HG02642 (cell line): ENCODE measurements around the gene NFATC4.
A peak's percentile ranks its signal among the peaks of the same experiment; 100 is the strongest.
"Not testable (repeated sequence)": the region's sequence is repeated elsewhere in the genome, so short reads cannot be mapped to it uniquely, and the experiment has no call there.

Experiments
- ATAC-seq: cut with Tn5 transposase; IDR thresholded peaks from one replicate; pipeline ENCODE4 v1.9.1; 2021; ENCODE audit warnings: mild to moderate bottlenecking; ENCODE audit not compliant: unreplicated experiment, poor library complexity

The NFATC4 gene

DNA sequence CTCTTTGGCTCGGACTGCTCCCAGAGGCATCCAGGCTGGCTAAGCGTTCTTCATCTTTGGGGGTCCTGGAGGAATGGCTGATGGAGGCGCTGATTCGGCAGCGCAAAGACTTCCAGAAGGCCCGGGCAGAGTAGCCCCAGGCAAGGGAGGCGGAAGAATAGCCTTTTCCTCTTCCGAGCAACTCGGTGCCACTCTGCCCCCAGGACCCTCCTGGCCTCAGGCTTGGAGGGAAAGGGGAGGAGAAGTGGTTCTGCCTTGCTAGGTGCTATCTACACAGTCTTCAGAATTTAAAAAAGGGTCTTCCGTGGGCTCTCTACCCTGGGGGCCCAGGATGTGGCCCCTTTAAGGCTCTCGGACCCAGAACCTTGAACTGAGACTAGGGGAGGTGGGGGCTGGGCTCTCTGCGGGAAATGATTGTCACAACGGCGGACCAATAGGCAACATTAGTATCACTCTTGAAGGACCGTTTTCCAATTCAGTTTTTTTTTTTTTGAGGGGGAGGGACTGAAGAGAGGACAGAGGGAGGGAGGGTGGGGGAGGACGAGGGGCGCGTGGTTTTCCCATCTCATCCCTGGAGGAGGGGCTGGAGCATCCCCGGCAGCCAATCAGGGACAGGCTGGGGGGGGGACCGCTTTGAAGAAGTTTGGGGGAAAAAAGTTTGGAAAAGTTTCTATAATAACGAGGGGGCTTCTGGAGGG lies at the start of gene NFATC4:
TSS of gene NFATC4 (plus strand) at position 671 of the 698 bp plus-strand sequence. CDS start 157 bp downstream, outside the sequence.
- ATAC-seq, result peak; percentile 8

DNA sequence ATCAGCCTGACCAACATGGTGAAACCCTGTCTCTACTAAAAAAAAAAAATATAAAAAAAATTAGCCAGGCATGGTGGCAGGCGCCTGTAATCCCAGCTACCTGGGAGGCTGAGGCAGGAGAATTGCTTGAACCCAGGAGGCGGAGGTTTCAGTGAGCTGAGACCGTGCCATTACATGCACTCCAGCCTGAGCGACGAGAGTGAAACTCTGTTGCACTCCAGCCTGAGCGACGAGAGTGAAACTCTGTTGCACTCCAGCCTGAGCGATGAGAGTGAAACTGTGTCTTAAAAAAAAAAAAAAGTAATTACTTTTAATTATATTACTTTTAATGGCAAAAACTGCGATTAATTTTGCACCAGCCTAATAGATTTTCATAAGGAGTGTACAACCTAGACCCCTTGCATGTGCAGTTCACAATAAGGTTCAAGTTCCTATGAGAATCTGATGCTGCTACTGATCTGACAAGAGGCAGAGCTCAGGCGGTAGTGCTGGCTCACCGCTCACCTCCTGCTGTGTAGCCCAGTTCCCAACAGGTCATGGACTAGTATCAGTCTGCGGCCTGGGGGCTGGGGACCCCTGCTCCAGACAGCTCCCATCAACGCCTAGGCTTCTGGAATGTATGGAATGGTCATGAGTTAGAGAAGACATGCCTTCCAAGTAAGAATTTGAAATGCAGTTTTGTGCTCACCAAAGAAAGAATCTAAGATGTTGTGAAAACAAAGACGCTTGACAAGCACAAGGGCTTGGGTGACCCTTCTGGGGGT lies 46.6 kb upstream of the NFATC4 start:
- no peak for ATAC-seq

DNA sequence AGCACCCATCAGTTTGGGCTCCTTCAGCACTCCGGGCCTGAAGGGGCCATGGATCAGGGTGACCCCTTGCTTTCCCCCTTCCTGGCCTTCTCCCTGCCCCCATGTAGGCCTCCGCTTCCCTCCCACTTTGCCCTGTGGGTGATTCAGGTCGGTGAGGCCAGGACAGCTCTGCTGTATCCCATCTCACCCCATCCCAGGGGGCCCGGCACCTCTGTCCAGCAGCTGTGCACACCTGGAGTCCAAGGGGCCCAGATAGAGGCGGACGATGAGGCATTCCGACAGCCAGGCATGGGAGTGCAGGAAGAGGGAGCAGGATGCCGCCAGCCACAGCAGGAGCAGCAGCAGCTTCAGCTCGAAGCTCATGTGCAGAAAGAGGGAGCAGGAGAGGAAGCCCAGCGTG lies 45.3 kb upstream of the NFATC4 start:
- ATAC-seq, result no peak

DNA sequence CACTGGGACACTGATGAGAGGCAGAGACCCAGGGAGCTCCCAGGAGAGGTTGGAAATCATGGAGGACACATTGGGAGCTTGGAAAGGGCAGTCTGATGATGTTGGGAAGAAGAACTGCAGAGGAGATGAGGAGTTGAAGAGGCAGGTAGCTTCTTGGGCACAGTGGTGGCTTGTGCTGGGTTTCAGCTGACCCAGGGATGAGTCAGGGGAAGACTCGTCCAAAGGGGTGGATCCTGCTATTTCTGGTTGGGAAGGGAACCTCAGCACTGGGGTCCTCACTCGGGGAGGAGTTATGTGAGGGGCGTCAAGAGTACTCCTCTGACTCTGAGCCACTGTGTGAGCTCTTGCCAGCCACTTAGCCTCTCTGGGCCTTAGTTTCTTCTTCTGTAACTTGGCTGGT lies 44.6 kb upstream of the NFATC4 start:
- no peak for ATAC-seq

DNA sequence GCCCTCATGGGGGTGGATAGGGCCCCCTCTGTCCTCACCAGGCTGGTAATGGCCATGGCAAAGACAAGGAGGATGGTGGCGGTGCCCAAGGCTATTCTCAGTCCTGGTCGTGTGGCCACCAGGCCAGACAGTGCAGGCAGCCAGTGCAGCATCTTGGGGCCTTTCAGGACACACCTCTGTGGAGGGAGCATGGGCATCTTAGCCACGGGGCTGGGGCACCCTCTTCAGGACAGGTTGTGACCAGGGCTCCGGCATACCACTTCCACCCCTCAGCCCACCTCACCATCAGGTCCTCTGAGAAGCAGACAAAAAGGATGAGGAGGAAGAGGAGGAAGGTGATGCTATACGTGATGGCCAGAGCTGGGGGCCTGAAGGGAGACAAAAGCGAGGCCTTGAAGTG lies 44.0 kb upstream of the NFATC4 start:
- no peak for ATAC-seq

DNA sequence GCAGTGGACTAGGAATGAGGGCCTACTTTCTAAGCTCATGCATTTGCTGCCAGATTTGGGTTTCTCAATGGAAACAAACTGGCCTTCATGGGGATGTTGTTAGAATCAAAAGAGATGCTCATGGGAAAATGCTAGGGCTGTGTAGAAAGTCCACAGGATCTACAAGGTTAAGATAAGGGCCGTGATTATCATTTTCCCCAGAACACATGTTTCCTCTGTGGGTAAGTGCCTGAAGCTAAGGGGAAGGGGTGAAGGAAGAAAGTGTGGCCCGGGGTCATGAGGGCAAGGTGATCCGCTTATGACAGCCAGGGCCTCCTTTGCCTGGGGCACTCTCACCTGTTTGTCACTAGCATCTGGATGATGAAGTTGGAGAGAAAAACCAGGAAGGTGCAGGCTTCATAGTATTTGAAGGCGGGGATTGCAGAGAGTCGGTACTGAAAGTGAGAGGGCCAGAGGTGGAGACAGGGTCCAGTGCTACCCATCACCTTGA lies 42.9 kb upstream of the NFATC4 start:
- no peak for ATAC-seq

DNA sequence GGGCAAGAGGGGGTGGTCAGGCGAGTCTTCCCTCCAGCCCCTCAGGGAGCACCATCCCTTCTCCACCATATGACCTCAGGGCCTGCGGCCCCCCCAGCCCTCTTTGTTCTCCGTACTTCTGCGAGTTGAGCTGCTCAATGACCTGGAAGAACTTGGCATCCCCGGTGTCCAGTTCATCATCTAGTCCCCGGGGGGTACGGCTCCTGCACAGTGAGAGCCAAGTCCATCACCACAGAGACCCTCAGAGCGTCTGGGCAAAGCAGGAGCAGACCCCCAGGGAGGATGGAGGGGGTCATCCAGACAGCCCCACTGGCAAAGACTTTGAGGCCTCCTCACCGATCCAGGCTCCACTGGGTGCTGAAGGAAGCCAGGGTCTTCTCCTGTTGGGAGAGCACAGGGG lies 42.0 kb upstream of the NFATC4 start:
- ATAC-seq, result no peak

DNA sequence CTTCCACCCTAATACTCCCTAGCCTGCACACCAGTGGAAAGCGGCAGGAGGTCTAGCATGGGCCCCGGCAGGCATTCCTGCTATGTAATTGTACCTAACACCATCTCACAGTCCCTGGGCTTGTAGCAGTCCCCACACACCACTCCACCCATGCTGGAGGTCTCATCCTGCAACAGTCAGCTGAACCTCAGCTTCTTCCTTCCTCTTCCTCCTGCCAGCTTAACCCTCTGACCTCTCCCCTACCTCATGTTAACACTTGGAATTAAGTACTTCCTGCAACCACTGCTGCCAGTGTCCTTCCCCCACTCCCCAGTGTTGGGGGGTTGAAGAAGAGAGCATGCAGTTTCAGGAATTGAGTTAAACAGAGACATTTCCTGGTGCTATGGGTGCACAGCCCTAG lies 40.7 kb upstream of the NFATC4 start:
- ATAC-seq, result no peak

DNA sequence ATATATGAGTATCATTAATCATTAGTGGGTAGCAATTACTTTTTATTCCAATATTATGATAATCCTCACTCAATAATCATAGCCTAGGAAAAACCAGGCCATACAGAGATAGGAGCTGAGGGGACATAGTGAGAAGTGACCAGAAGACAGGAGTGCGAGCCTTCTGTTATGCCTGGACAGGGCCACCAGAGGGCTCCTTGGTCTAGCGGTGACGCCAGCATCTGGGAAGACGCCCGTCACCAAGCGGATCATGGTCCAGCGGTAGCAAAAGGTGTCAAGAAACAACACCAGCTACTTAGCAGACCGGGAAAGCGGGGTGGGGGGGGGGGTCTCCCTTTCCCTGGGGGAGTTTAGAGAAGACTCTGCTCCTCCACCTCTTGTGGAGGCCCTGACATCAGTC lies 40.1 kb upstream of the NFATC4 start:
- not testable (repeated sequence) for ATAC-seq

DNA sequence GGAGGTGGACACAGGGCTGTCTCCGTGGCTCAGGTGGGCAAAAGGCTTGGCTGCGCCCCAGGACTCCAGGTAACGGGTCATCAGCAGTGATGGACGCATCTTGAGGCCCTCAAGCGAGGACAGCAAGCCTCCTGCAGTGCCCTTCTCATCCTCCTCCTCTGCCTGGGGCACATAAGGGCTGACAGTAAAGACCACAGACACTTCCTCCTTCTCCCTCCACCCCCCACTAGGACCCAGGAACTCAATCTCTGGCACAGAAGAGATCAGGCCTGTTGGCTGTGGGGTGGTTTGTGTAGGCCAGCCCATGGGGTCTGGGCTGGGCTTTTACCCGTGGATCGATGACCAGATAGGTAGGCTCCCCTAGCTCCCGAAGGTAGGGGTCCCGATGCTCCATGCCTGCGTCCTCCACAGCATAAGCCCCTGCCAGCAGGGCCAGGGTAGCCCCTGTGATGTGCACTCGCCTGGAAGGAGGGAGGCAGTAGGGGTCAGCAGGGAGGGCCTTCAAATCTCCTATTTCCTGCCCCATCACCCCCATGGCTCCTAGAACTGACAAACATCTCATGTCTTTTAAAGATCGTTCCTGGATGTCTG lies 38.8 kb upstream of the NFATC4 start:
- ATAC-seq, result no peak

DNA sequence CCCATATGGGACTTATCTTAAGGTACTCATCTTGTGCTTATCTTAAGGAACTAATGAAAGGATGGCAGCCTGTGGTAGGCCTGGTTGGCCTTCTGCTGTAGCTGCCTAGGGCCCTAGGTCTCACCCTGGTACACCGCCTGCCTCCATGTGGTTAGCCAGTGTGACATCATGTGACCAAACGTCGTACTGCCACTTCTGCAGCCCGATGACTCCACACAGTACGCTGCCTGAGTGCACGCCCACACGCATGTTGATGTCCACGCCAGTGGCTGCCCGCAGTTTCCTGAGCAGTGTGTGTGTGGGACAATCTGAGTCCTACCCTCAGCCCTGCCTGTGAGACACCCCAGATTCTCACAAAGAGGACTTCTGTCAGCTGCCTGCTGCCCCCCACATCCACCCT lies 38.2 kb upstream of the NFATC4 start:
- no peak for ATAC-seq

DNA sequence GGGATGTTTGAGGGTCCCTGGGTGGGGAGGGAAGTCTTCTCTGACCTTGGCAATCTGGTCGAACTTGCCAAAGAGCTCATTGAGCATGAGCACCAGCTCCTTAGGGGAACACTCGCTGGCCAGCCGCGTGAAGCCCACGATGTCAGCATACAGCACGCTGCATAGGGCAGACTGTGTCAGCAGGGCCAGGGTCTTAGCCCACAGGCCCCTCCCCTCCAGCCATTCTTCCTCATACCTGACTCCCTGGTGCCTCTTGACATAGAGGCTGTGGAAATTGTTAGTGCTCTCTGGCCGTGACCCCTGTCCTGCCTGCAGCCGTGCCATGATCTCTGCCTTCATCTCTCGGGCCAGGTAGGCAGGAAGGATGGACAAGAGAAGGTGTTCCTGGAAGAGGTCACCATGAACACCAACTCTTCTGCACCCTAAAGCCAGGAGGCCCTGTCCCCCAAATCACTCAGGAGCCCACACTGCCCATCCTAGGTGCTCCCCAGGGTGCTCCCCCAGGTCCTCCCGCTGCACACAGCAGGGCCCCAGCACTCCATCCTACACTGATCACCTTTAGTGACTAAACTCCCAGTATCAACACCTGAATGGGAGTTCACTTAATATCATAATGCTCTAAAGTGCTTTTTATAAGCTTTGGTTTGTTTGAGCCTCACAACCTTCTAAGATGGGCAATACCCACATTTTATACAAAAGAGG lies 36.9 kb upstream of the NFATC4 start:
- no peak for ATAC-seq

DNA sequence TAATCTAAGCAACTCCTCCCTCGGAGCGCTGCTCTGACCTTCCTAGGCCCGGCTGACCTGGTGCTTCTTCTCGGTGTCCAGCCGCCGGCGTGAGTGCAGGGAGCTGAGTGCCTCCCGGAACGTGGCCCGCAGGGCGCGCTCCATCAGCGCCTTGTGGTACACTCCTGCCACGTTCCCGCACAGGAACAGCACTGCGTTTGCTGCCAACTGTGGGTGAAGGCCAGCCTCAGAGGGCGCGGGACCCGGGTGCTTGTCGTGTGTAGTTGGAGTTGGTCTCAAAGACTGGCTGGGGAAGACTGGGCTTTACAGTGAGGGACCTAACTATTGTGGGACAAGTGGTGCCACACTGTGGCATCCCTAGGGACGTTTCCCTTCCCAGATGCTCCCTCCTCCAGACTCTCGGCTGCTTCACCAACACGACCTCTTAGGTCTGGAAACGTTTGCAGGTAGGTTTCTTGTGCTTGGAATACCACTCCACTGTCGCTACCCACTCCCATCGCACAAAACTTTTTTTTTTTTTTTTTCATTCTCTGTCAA lies 36.2 kb upstream of the NFATC4 start:
- no peak for ATAC-seq

DNA sequence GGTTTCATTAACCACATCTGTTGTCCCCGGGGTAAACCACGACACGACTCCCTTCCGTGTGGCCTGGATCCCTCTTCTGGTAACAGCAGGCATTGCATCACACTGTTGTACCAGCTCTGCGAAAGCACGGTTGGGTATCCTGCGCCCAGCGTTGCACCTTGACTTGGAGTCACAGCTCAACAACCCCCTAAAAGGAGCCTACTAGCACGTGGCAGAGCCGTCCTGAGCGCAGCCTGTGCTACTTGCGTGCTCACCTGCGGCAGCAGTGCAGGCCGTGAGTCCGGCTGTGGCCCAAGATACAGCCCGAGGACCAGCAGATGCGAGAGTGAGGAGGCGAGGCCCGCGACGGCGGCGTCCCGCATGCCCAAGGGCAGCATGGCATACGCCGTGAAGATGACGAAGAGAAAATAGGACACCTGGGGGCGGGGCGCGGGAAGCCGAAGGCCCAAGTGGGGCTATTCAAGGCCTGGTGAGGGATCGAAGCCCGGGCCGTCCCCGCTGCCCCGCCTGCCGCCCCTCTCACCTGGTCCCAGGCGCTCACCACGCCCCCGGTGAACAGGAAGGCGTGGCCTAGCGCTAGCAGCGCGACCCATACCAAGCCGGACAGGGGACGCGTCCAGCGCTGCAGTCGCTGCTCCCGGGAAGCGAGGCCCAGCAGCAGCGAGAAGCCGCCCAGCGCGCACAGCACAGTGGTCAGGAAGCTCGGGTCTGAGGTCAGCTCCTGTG lies 35.6 kb upstream of the NFATC4 start:
- ATAC-seq, result peak; percentile 85

DNA sequence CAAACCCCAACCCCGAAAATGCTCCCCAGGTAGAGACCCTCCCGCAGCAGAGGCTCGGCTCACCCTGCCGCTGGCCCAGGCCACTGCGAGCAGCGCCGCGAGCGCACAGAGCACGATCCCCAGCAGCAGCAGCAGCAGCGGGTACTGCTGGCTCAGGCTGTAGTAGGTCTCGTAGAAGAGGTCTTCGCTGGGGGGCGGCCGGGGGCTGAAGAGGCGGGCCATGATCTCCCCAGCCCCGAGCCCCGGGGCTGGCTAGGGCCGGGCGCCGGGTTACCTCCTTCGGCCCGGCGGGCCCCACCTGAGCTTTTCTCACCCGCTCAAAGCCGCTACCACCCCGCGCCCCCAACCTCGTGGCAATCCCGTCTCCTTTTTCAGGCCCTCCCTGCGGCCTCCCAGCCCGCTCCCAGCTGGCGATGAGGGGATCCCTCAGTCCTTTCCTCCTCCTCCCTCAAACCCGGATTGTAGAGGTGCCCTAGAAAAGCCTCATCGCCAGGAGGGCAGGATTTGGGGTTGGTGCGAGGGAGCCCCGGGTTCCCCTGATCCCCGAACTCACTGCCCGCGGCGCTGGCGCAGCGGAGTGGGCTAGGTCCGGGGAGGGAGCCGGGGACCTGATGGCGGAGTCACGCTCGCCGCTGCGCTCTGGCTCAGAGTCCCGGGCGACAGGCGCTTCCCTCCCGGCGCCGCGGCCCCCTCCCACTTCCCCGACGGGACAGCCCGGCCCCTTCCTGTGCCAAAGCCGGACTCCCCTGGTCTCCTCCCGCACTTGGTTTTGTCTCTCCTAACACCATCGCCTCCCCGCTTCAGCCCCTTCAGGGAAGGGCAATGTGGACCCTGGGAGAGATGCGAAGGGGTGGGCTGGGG lies 33.3 kb upstream of the NFATC4 start, which contains the start of gene ADCY4:
TSS of gene ADCY4 (minus strand) at position 641 of the 861 bp plus-strand sequence. CDS start at position 222, 419 bp downstream.
- no peak for ATAC-seq

DNA sequence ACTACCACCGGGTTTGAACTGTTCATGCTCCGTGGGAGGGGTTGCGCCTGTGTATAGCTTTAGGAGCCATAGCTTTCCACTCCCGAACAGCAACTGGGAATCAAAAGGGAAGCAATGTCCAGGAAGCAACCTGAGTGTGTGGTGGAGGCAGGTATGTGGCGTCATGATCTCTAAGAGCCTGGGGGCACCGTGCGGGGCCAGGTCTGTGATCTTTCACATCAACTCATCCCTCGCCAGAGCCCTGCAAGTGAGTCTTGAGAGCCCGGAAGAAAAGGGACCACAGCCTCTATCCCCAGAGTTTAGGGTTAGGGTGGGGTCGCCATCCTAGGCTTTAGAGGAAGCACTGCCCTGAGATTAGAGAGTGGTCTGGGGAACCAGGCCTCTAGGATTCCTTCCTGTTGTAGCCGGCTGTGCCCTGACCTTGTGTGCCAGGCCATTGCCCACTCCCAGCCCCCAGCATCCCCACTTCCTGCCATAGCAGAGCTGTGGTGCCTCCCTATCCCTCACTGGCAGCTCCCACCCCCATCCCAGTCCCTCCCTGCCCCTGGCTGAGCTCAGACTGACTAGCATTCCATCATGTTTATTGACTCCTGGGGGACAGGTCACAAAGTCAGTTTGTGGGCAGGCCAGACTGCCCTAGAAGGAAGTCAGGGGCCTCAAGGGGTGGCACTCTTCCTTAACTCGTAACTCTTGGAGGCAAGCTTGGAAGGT lies 32.4 kb upstream of the NFATC4 start:
- ATAC-seq, result no peak

DNA sequence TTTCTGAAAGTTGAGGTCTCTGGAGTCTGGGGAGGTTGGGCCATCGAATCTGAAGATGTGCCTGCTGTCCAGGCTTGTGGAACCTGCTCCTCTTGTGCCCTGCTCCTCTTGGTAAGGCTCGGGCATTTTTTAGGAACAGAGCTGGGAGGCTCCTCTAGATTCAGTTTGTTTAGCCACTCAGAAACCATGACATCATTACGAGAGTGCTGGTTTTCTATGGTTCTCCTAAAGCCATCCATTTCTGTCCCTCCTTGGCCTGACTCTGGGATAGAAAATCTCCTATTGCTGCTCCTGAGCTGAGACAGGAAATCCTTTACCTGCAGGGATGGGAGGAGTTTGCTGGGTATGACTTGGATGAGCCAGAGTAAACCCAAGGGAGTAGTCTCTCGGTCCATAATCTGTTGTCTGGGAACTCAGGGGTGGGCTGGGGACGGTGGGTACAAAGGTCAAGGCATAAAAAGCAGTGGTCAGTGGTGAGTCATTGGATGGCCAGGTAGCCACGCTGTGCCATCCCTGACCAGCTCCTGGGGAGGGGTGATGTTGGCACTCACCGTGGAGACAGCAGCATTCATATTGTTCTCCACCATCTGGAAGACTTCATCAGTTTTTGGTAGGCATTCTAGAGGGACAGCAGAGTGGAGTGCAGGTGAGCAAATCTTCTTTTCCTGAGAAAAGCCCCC lies 30.7 kb upstream of the NFATC4 start:
- no peak for ATAC-seq

DNA sequence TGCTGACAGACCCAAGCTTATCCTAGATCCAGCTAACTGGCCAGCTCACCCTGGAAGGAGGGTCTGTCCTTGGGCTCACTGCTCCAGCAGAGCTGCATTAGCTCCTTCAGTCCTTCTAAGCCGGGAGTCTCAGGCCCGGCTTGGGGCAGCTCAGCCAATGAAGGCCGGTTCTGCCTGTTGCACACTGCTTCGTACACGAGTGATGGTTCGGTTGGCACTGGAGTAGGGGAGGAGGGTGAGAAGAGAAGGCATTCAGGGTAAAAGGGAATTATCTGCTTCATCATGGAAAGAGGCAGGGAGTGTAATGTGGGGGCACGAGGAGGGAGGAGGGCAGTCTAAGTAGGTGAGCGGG lies 30.2 kb upstream of the NFATC4 start:
- ATAC-seq, result no peak
